ENCODE measurements around the gene HES4. TPM values are rescaled to one million over a fixed set of nuclear protein-coding genes. Genes with fewer than 3 reads are reported as not detected.

HES4 gene
- total and polyA plus RNA-seq, 2 of the 13 experiments (the other 11 are each of a cell fraction or from before 2014, with no cell fraction given) = 8.8 to 10.6 TPM

- 0 out of 4 replicates have a peak, but pooled peaks of 1 of the 2 experiments have one; percentile 18 for TF ChIP-seq NR2F1 (CRISPR knock-in tag; IDR thresholded peaks at IDR 0.05)
- peak; percentile 65; the same call in 1 of the 2 replicates for TF ChIP-seq ARID4A (CRISPR knock-in tag; IDR thresholded peaks at IDR 0.05; ENCODE audit: borderline replicate concordance)
- TF ChIP-seq AGO2 (optimal IDR thresholded peaks at IDR 0.05; ENCODE audit: low read depth, low read length) = no peak
- TF ChIP-seq TAF15 (IDR thresholded peaks at IDR 0.05; ENCODE audit: low read depth, low read length, poor library complexity, severe bottlenecking) = no peak
- 0 out of 2 replicates have a peak, but pooled peaks have one; percentile 63 for TF ChIP-seq DMAP1 (CRISPR knock-in tag; IDR thresholded peaks at IDR 0.05)
- peak; percentile 69 for TF ChIP-seq CBX1 (IDR thresholded peaks at IDR 0.05; ENCODE audit: low read depth)
- no peak for TF ChIP-seq ZNF333 (CRISPR knock-in tag; IDR thresholded peaks at IDR 0.05; ENCODE audit: borderline replicate concordance)
- TF ChIP-seq HNF1A (IDR thresholded peaks at IDR 0.05; ENCODE audit: low read depth) = no peak
- TF ChIP-seq HNF1A (CRISPR knock-in tag; IDR thresholded peaks at IDR 0.05; ENCODE audit: borderline replicate concordance) = no peak; the same call in 1 of the 2 replicates
- TF ChIP-seq HOXA3 (CRISPR knock-in tag; IDR thresholded peaks at IDR 0.05) = peak; percentile 66
- no peak for TF ChIP-seq MTA1 (CRISPR knock-in tag; IDR thresholded peaks at IDR 0.05; ENCODE audit: borderline replicate concordance)
- no peak for TF ChIP-seq TFDP1 (CRISPR knock-in tag; IDR thresholded peaks at IDR 0.05; ENCODE audit: borderline replicate concordance)
- 0 out of 2 replicates have a peak, but pooled peaks have one; percentile 33 for TF ChIP-seq ZNF879 (CRISPR knock-in tag; IDR thresholded peaks at IDR 0.05)
- TF ChIP-seq ZNF891 (CRISPR knock-in tag; IDR thresholded peaks at IDR 0.05) = peak; percentile 90
- no peak for TF ChIP-seq ZNF251 (CRISPR knock-in tag; IDR thresholded peaks at IDR 0.05)
These were observed 5.1 kb upstream of the HES4 start (continued) for GRCh38 chr1:1004780-1005697.

Measured in HepG2 (cell line).